Tibial nerve (tissue), 3 donors: ENCODE data around the gene CAMK2B.

Experiments used
- POLR2A ChIP-seq, 2 donors: fragments of 450-650 bp; IDR thresholded peaks; one replicate each; pipeline ENCODE4 v1.6.1; 2017; ENCODE audit warnings: antibody characterized with exemption in 2 of 2, mild to moderate bottlenecking in 2 of 2, moderate library complexity in 2 of 2
- TF ChIP-seq, protein P1 (sequence below), 5 experiments: fragments of 200-600 bp in 3 of 5; fragments of 450-650 bp in 2 of 5; sonication (generic) in 3 of 5; IDR thresholded peaks; one replicate each; pipeline ENCODE4 v1.5.1; 2016 to 2019; ENCODE audit warnings: antibody characterized with exemption in 5 of 5, mild to moderate bottlenecking in 3 of 5, moderate library complexity in 2 of 5

- TF ChIP-seq POLR2A (IDR thresholded peaks at IDR 0.05), result no peak
- TF ChIP-seq, protein P1, sequence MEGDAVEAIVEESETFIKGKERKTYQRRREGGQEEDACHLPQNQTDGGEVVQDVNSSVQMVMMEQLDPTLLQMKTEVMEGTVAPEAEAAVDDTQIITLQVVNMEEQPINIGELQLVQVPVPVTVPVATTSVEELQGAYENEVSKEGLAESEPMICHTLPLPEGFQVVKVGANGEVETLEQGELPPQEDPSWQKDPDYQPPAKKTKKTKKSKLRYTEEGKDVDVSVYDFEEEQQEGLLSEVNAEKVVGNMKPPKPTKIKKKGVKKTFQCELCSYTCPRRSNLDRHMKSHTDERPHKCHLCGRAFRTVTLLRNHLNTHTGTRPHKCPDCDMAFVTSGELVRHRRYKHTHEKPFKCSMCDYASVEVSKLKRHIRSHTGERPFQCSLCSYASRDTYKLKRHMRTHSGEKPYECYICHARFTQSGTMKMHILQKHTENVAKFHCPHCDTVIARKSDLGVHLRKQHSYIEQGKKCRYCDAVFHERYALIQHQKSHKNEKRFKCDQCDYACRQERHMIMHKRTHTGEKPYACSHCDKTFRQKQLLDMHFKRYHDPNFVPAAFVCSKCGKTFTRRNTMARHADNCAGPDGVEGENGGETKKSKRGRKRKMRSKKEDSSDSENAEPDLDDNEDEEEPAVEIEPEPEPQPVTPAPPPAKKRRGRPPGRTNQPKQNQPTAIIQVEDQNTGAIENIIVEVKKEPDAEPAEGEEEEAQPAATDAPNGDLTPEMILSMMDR (IDR thresholded peaks at IDR 0.05), result no peak
These were observed 136.0 kb downstream of the CAMK2B start, which contains the start of gene GCK for GRCh38 chr7:44189286-44189992.
